ENCODE measurements around the gene HEPN1.

The HEPN1 gene

DNA sequence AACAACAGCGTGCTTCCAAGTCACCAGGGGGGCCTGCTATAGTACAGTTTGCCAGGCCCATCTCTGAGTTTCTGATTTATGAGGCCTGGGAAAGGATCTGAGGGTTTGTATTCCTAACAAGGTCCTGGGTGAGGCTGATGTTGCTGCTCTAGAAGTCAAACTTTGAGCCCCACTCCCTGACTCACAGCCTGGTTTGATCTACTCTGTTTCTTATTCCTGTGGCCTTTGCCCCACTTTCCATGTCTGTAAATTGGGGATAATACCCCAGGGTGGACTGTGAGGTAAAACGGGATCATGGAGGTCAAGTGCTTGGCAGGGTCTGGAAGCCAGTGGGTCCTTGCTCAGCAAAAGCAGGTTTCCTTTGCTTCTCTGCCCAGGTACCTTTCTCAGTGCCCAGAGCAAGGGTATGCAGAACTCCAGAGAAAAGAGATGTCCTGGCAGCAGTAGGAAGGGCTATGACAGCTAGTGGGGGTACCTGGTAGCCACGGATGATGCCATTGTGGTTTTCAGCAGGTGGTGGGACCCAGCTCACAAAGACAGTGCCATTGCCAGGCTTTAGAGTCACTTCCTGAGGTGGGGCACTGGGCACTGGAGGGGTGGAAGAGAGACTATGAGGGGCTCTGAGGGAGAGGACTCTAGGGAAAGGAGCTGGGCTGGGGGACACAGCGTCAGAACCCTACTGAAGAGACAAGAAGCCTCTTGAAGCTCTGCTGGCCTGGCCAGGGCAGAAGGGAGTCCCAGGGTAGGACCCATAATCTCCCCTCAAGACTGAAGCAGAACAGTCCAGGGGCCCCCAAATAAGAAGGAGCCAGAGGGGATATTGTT lies 24.2 kb upstream of the HEPN1 start:
- no peak overlapping the region for H3K27ac ChIP-seq
- no peaks in the 10 kb centered on the region for H3K9me3 ChIP-seq
- no peak overlapping the region for H3K4me3 ChIP-seq (ENCODE audit: low read depth in 1 of 2, low read length in 1 of 2)
- H3K36me3 ChIP-seq: no peaks in the 10 kb centered on the region
- TF ChIP-seq, protein P1, sequence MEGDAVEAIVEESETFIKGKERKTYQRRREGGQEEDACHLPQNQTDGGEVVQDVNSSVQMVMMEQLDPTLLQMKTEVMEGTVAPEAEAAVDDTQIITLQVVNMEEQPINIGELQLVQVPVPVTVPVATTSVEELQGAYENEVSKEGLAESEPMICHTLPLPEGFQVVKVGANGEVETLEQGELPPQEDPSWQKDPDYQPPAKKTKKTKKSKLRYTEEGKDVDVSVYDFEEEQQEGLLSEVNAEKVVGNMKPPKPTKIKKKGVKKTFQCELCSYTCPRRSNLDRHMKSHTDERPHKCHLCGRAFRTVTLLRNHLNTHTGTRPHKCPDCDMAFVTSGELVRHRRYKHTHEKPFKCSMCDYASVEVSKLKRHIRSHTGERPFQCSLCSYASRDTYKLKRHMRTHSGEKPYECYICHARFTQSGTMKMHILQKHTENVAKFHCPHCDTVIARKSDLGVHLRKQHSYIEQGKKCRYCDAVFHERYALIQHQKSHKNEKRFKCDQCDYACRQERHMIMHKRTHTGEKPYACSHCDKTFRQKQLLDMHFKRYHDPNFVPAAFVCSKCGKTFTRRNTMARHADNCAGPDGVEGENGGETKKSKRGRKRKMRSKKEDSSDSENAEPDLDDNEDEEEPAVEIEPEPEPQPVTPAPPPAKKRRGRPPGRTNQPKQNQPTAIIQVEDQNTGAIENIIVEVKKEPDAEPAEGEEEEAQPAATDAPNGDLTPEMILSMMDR (IDR thresholded peaks at IDR 0.05): no peak
- peaks cover 8% of the 10 kb centered on the region for H3K27me3 ChIP-seq
- H3K4me1 ChIP-seq (ENCODE audit: control insufficient read depth in 1 of 2, insufficient read depth in 1 of 2, low read depth in 1 of 2, low read length in 1 of 2): peaks cover 0 to 5% of the 10 kb centered on the region in 2 experiments

- Histone ChIP-seq H3K4me1 (ENCODE audit: control insufficient read depth in 1 of 2, insufficient read depth in 1 of 2, low read depth in 1 of 2, low read length in 1 of 2) (peaks cover 0 to 5% of the 10 kb centered on the region in 2 experiments), H3K36me3 (no peaks in the 10 kb centered on the region), H3K4me3 (ENCODE audit: low read depth in 1 of 2, low read length in 1 of 2) (no peak overlapping the region), H3K9me3 (no peaks in the 10 kb centered on the region), H3K27me3 (peaks cover 13% of the 10 kb centered on the region), H3K27ac (no peak overlapping the region)
- TF ChIP-seq, protein P1 (IDR thresholded peaks at IDR 0.05): no peak
Measured at GRCh38 chr11:124895471-124895971, 23.5 kb upstream of the HEPN1 start.

- Histone ChIP-seq H3K27ac (no peak overlapping the region), H3K4me3 (ENCODE audit: low read depth in 1 of 2, low read length in 1 of 2) (no peak overlapping the region), H3K27me3 (peaks cover 20% of the 10 kb centered on the region), H3K9me3 (no peaks in the 10 kb centered on the region), H3K36me3 (no peaks in the 10 kb centered on the region), H3K4me1 (ENCODE audit: control insufficient read depth in 1 of 2, insufficient read depth in 1 of 2, low read depth in 1 of 2, low read length in 1 of 2) (peaks cover 0 to 5% of the 10 kb centered on the region in 2 experiments)
- TF ChIP-seq, protein P1 (IDR thresholded peaks at IDR 0.05): no peak
Measured at GRCh38 chr11:124896071-124896750, 22.8 kb upstream of the HEPN1 start.

DNA sequence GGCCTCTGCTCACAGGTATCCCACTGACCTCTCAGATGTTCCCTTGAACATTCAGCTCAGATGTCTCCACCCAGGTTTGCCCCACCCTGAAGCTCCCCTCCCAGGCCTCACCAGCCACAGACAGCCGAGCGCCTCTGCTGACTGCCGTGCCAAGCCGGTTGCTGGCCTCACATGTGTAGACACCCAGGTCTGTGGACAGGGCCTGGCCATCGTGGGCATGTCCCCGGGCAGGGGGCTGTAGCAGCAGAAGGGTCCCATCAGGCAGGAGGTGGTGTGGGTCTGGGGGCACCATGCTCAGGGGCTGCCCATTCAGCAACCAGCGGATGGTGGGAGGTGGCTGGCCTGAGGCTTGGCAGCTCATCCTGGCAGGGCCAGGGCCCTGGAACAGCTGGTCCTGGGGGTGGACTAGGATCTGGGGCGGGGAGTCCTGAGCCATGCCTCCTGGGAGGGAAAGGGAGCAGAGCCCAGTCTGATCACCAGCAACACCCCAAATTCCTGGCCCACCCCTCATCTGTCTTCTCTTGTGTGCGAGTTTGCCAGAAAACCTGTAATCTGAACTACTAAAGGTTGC lies 22.1 kb upstream of the HEPN1 start:
- Histone ChIP-seq H3K27ac (no peak overlapping the region), H3K36me3 (no peaks in the 10 kb centered on the region), H3K4me3 (ENCODE audit: low read depth in 1 of 2, low read length in 1 of 2) (no peak overlapping the region), H3K9me3 (no peaks in the 10 kb centered on the region), H3K27me3 (peaks cover 27% of the 10 kb centered on the region), H3K4me1 (ENCODE audit: control insufficient read depth in 1 of 2, insufficient read depth in 1 of 2, low read depth in 1 of 2, low read length in 1 of 2) (peaks cover 0 to 5% of the 10 kb centered on the region in 2 experiments)
- TF ChIP-seq, protein P1 (IDR thresholded peaks at IDR 0.05): no peak

DNA sequence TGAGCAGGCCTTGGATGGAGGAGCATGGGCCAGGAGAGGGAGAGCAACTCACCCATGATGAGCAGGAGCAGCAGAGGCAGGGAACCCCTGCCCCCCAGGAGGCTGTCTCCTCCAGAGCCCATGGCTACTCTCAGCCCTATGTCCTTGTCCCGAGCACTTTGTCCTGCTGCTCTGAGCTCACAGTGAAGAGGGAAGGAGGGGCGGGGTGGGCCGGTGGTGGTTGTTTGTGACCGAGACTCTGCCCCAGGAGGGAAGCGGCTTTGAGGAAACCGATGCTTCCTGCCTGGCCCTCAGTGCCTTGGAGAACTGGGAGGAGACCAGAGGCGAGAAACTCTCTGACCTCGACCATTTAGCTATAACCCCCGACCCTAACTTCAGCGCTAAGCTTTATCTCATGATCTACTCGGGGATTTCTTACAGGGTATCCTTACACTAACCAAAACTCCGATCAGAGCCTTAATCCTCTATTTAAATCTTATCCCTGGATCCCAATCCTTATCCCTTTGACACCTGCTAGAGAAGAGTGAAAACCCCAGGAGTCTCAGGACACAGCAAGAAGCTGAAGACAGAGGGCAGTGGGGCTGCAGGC lies 21.3 kb upstream of the HEPN1 start, which contains the start of gene ROBO4:
Gene ROBO4 (minus strand): TSS at position 192 of the 589 bp plus-strand sequence. CDS start 70 bp downstream, at position 122.
- Histone ChIP-seq H3K4me1 (ENCODE audit: control insufficient read depth in 1 of 2, insufficient read depth in 1 of 2, low read depth in 1 of 2, low read length in 1 of 2) (peaks cover 0 to 5% of the 10 kb centered on the region in 2 experiments), H3K36me3 (no peaks in the 10 kb centered on the region), H3K27ac (no peak within 1 kb of the TSS), H3K9me3 (no peaks in the 10 kb centered on the region), H3K4me3 (ENCODE audit: low read depth in 1 of 2, low read length in 1 of 2) (no peak within 1 kb of the TSS), H3K27me3 (peaks cover 31% of the 10 kb centered on the region)
- TF ChIP-seq, protein P1 (IDR thresholded peaks at IDR 0.05): no peak
